Suppressor macrophage treated with lipopolysaccharide for 4 hours (primary cell): ENCODE results near the gene FANCG.

Experiments
- DNase-seq: peaks from one replicate; pipeline ENCODE4 v3.0.0-alpha.2; 2020

Gene FANCG

GRCh38 chr9:35057271-35057620 is 22.5 kb downstream of the FANCG start:
- DNase-seq: no peak

- no peak for DNase-seq
Measured at GRCh38 chr9:35056571-35057270, 23.0 kb downstream of the FANCG start.

GRCh38 chr9:35054871-35055644 is 24.7 kb downstream of the FANCG start:
- DNase-seq: no peak

- no peak for DNase-seq
Measured at GRCh38 chr9:35054185-35054835, 25.4 kb downstream of the FANCG start.

GRCh38 chr9:35051069-35051967 is 28.4 kb downstream of the FANCG start:
- DNase-seq: peak; percentile 59

GRCh38 chr9:35048511-35048910 is 31.2 kb downstream of the FANCG start:
- no peak for DNase-seq

GRCh38 chr9:35044071-35044470 is 35.7 kb downstream of the FANCG start:
- DNase-seq: no peak

GRCh38 chr9:35042891-35043545 is 36.7 kb downstream of the FANCG start:
- DNase-seq: no peak

GRCh38 chr9:35042081-35042604 is 37.6 kb downstream of the FANCG start:
- DNase-seq: peak; percentile 63

GRCh38 chr9:35035851-35036701 is 43.7 kb downstream of the FANCG start:
- DNase-seq: peak; percentile 3

- DNase-seq: no peak
Measured at GRCh38 chr9:35033101-35033500, 46.6 kb downstream of the FANCG start.

GRCh38 chr9:35029852-35030251 is 49.9 kb downstream of the FANCG start:
- DNase-seq: no peak

- no peak for DNase-seq
Measured at GRCh38 chr9:35029241-35029640, 50.5 kb downstream of the FANCG start.

- DNase-seq: no peak
Measured at GRCh38 chr9:35028341-35028740, 51.4 kb downstream of the FANCG start.

- DNase-seq: no peak
Measured at GRCh38 chr9:35027860-35028259, 51.9 kb downstream of the FANCG start.

GRCh38 chr9:35027374-35027773 is 52.4 kb downstream of the FANCG start:
- no peak for DNase-seq

GRCh38 chr9:35026671-35027070 is 53.1 kb downstream of the FANCG start:
- DNase-seq: no peak
